Hepatocyte (in vitro differentiated cells): ENCODE results near the gene SCD5. TPM values are rescaled to one million over a fixed set of nuclear protein-coding genes. Genes with fewer than 3 reads are reported as not detected.

Experiments used
- DNase-seq: peaks from one replicate; pipeline ENCODE4 v3.0.0-alpha.2; 2016; ENCODE audit warnings: low spot score
- H2AFZ ChIP-seq: fragments of 200-600 bp; sonication (generic); 2 replicates; pipeline ENCODE4 v1.6.0; 2016; ENCODE audit warnings: antibody characterized with exemption, mild to moderate bottlenecking
- H3K27ac ChIP-seq: fragments of 200-600 bp; sonication (generic); 2 replicates; pipeline ENCODE4 v1.5.1; 2016; ENCODE audit warnings: mild to moderate bottlenecking
- H3K27me3 ChIP-seq: fragments of 200-600 bp; sonication (generic); 2 replicates; pipeline ENCODE4 v1.6.1; 2016
- H3K36me3 ChIP-seq: fragments of 200-600 bp; sonication (generic); replicated peaks from 2 replicates; pipeline ENCODE4 v1.5.1; 2016; ENCODE audit warnings: low read depth; ENCODE audit not compliant: insufficient read depth
- H3K4me1 ChIP-seq: fragments of 200-600 bp; sonication (generic); 2 replicates; pipeline ENCODE4 v1.5.1; 2016; ENCODE audit warnings: mild to moderate bottlenecking, moderate library complexity; ENCODE audit not compliant: insufficient read depth
- H3K4me2 ChIP-seq: fragments of 200-600 bp; sonication (generic); 2 replicates; pipeline ENCODE4 v1.6.0; 2016
- H3K4me3 ChIP-seq: fragments of 200-600 bp; sonication (generic); 2 replicates; pipeline ENCODE4 v1.5.1; 2016; ENCODE audit warnings: mild to moderate bottlenecking
- H3K79me2 ChIP-seq: fragments of 200-600 bp; sonication (generic); 2 replicates; pipeline ENCODE4 v1.6.0; 2017; ENCODE audit warnings: mild to moderate bottlenecking
- H3K9me2 ChIP-seq: fragments of 200-600 bp; sonication (generic); replicated peaks from 2 replicates; pipeline ENCODE4 v1.6.0; 2017; ENCODE audit warnings: mild to moderate bottlenecking; ENCODE audit not compliant: insufficient read depth
- H3K9me3 ChIP-seq: fragments of 200-600 bp; sonication (generic); 2 replicates; pipeline ENCODE4 v1.5.1; 2016; ENCODE audit warnings: low read depth, mild to moderate bottlenecking
- H4K20me1 ChIP-seq: fragments of 200-600 bp; sonication (generic); 2 replicates; pipeline ENCODE4 v1.6.0; 2016; ENCODE audit warnings: mild to moderate bottlenecking; ENCODE audit not compliant: insufficient read depth, poor library complexity, severe bottlenecking
- CTCF ChIP-seq: fragments of 200-600 bp; sonication (generic); IDR thresholded peaks from 2 replicates; pipeline ENCODE4 v1.5.1; 2016; ENCODE audit warnings: antibody characterized with exemption, mild to moderate bottlenecking; ENCODE audit not compliant: poor library complexity
- EZH2 ChIP-seq: fragments of 200-600 bp; sonication (generic); IDR thresholded peaks from 2 replicates; pipeline ENCODE4 v1.6.1; 2016; ENCODE audit warnings: antibody characterized with exemption, mild to moderate bottlenecking, borderline replicate concordance
- EZH2phosphoT487 ChIP-seq: fragments of 200-600 bp; sonication (generic); IDR thresholded peaks from one replicate; pipeline ENCODE4 v1.6.1; 2018; ENCODE audit warnings: antibody characterized with exemption, mild to moderate bottlenecking, low read depth, moderate library complexity; ENCODE audit not compliant: unreplicated experiment, severe bottlenecking
- WGBS: methylation state at CpG from one replicate; pipeline ENCODE4 v1.1.6; 2016; ENCODE audit warnings: low lambda C conversion rate; ENCODE audit errors: missing lambda C conversion rate; 5-methylcytosine and 5-hydroxymethylcytosine counted together
- polyA plus RNA-seq: library from polyadenylated mRNA; unstranded; fragments of >200 nt; fragmentation: Nextera tagmentation; extraction: Ambion mirVana; gene quantifications from 2 replicates; pipeline ENCODE4 v1.2.1, GENCODE V29; 2016
- total RNA-seq: library from RNA; depleted of rRNA; stranded (reverse); fragments of >200 nt; gene quantifications from 2 replicates; pipeline ENCODE4 v1.2.3, GENCODE V29; 2014

SCD5 gene
- total and polyA plus RNA-seq, 2 experiments from 2014 or later: 6.4 to 19.2 TPM

GRCh38 chr4:82639971-82640370, 158.6 kb downstream of the SCD5 start:
- DNase-seq: no peak
- Histone ChIP-seq H3K9me2 (no peaks in the 10 kb centered on the region), H3K27me3 (no peaks in the 10 kb centered on the region), H3K27ac (no peak overlapping the region), H3K9me3 (no peaks in the 10 kb centered on the region), H3K4me3 (no peak overlapping the region), H3K4me2 (no peak overlapping the region), H3K79me2 (no peaks in the 10 kb centered on the region), H3K36me3 (no peaks in the 10 kb centered on the region), H3K4me1 (no peaks in the 10 kb centered on the region), H4K20me1 (no peaks in the 10 kb centered on the region), H2AFZ (no peak overlapping the region)
- no peak for TF ChIP-seq EZH2
- TF ChIP-seq CTCF: no peak
- TF ChIP-seq EZH2phosphoT487: no peak
- 89% methylated on average over 8 of the region's 8 CpGs for WGBS

- Histone ChIP-seq H3K27ac (no peak overlapping the region), H3K27me3 (no peaks in the 10 kb centered on the region), H3K4me2 (no peak overlapping the region), H4K20me1 (no peaks in the 10 kb centered on the region), H3K4me1 (no peaks in the 10 kb centered on the region), H3K36me3 (no peaks in the 10 kb centered on the region), H3K9me2 (no peaks in the 10 kb centered on the region), H2AFZ (no peak overlapping the region), H3K79me2 (no peaks in the 10 kb centered on the region), H3K4me3 (no peak overlapping the region), H3K9me3 (no peaks in the 10 kb centered on the region)
- WGBS: 84% methylated on average over 2 of the region's 2 CpGs
- no peak for TF ChIP-seq EZH2
- no peak for TF ChIP-seq EZH2phosphoT487
- TF ChIP-seq CTCF: no peak
- no peak for DNase-seq
These were observed 160.1 kb downstream of the SCD5 start for GRCh38 chr4:82638479-82638878.

GRCh38 chr4:82630079-82630478, 168.5 kb downstream of the SCD5 start:
- no peak overlapping the region for H3K4me2 ChIP-seq
- no peak for TF ChIP-seq CTCF
- TF ChIP-seq EZH2: no peak
- TF ChIP-seq EZH2phosphoT487: no peak
- no peaks in the 10 kb centered on the region for H4K20me1 ChIP-seq
- no peaks in the 10 kb centered on the region for H3K9me2 ChIP-seq
- H3K4me1 ChIP-seq: no peaks in the 10 kb centered on the region
- no peak overlapping the region for H3K27ac ChIP-seq
- DNase-seq: no peak
- H3K27me3 ChIP-seq: no peaks in the 10 kb centered on the region
- H3K4me3 ChIP-seq: no peak overlapping the region
- H3K36me3 ChIP-seq: no peaks in the 10 kb centered on the region
- WGBS: 32% methylated on average over 1 of the region's 1 CpG
- H3K9me3 ChIP-seq: no peaks in the 10 kb centered on the region
- no peaks in the 10 kb centered on the region for H3K79me2 ChIP-seq
- H2AFZ ChIP-seq: no peak overlapping the region
